Common myeloid progenitor, CD34-positive (primary cell): Measurements from ENCODE around the gene TTI1.

ENCODE experiments used
- CTCF ChIA-PET: fragments of 350-600 bp; sonication (Branson Sonifier 250); formaldehyde crosslinking; loops from one replicate; lab custom pipeline; 2021; ENCODE audit warnings: antibody characterized with exemption; lab: Charles Lee
- POLR2A ChIA-PET: fragments of 350-600 bp; sonication (Branson Sonifier 250); formaldehyde crosslinking; loops from one replicate; lab custom pipeline; 2021; ENCODE audit warnings: antibody characterized with exemption; lab: Charles Lee
- DNase-seq, 3 donors: peaks; one replicate each; pipeline versions ENCODE4 v3.0.0 to v3.0.0-alpha.2; 2013
- H3K27ac ChIP-seq, 2 experiments: 1 replicate in 1 of 2; 2 replicates in 1 of 2; pipeline ENCODE4 v1.7.0; 2013; ENCODE audit warnings: inconsistent platforms in 2 of 2, low read length in 2 of 2, mild to moderate bottlenecking in 2 of 2, low read depth in 1 of 2, moderate library complexity in 1 of 2; ENCODE audit not compliant: severe bottlenecking in 2 of 2, insufficient read depth in 1 of 2, poor library complexity in 1 of 2
- H3K27me3 ChIP-seq, 5 experiments: replicated peaks in 2 of 5; 1 replicate in 3 of 5; 2 replicates in 2 of 5; pipeline versions ENCODE4 v1.6.1 to v1.7.0; 2013; ENCODE audit warnings: low read length in 4 of 5, mild to moderate bottlenecking in 2 of 5, moderate library complexity in 2 of 5, inconsistent platforms in 1 of 5; ENCODE audit not compliant: insufficient read depth in 5 of 5, control insufficient read depth in 4 of 5
- H3K36me3 ChIP-seq, 4 experiments: 1 replicate in 2 of 4; 2 replicates in 2 of 4; pipeline versions ENCODE4 v1.6.1 to v1.7.0; 2013; ENCODE audit warnings: low read length in 3 of 4, control low read depth in 1 of 4, mild to moderate bottlenecking in 1 of 4; ENCODE audit not compliant: control insufficient read depth in 4 of 4, insufficient read depth in 4 of 4
- H3K4me1 ChIP-seq, 4 experiments: 1 replicate in 3 of 4; 2 replicates in 1 of 4; pipeline versions ENCODE4 v1.6.1 to v1.7.1; 2013; ENCODE audit warnings: low read length in 3 of 4, mild to moderate bottlenecking in 3 of 4, control low read depth in 1 of 4, inconsistent platforms in 1 of 4, moderate library complexity in 1 of 4; ENCODE audit not compliant: control insufficient read depth in 4 of 4, insufficient read depth in 4 of 4; ENCODE audit errors: control extremely low read depth in 1 of 4
- H3K4me3 ChIP-seq, 7 experiments: 1 replicate in 4 of 7; 2 replicates in 3 of 7; pipeline versions ENCODE4 v1.5.1 to v1.7.0; 2013; ENCODE audit warnings: mild to moderate bottlenecking in 7 of 7, low read length in 6 of 7, moderate library complexity in 6 of 7, inconsistent platforms in 2 of 7, low read depth in 2 of 7, control low read depth in 1 of 7; ENCODE audit not compliant: insufficient read depth in 4 of 7, control insufficient read depth in 1 of 7; ENCODE audit errors: extremely low read depth in 1 of 7
- H3K9me3 ChIP-seq, 5 experiments: 1 replicate in 4 of 5; 2 replicates in 1 of 5; pipeline versions ENCODE4 v1.6.1 to v1.7.1; 2013; ENCODE audit warnings: low read length in 4 of 5, mild to moderate bottlenecking in 2 of 5, inconsistent platforms in 1 of 5, low read depth in 1 of 5, moderate library complexity in 1 of 5; ENCODE audit not compliant: control insufficient read depth in 4 of 5, insufficient read depth in 2 of 5; ENCODE audit errors: control extremely low read depth in 1 of 5
- WGBS: methylation state at CpG from one replicate; pipeline ENCODE4 v1.1.5; 2013; ENCODE audit not compliant: insufficient coverage; 5-methylcytosine and 5-hydroxymethylcytosine counted together

TTI1 gene

DNA sequence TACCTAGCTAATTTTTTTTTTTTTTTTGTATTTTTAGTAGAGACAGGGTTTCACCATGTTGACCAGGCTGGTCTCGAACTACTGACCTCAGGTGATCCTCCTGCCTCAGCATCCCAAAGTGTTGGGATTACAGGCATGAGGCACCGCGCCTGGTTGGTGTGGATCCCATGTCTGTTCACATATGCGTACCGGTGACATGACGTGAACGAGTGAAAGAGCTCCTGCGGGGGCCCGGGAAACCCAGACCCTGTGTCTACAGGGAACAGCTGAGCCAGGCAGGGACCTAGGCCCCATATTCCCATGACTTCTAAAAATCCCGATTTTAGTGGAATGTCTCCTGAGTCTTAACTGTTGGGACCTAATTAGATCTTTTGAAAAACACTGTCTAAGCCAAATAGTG is 97.2 kb downstream of the TTI1 start:
- Histone ChIP-seq H3K36me3 (no peaks in the 10 kb centered on the region), H3K27me3 (peaks cover 0 to 12% (median 0%) of the 10 kb centered on the region in 5 experiments), H3K27ac (no peak overlapping the region), H3K9me3 (no peaks in the 10 kb centered on the region), H3K4me1 (no peaks in the 10 kb centered on the region), H3K4me3 (no peak overlapping the region)
- WGBS: 100% methylated on average over 6 of the region's 10 CpGs
- DNase-seq: no peak
- CTCF ChIA-PET: no interaction called here
- POLR2A ChIA-PET: no interaction called here

DNA sequence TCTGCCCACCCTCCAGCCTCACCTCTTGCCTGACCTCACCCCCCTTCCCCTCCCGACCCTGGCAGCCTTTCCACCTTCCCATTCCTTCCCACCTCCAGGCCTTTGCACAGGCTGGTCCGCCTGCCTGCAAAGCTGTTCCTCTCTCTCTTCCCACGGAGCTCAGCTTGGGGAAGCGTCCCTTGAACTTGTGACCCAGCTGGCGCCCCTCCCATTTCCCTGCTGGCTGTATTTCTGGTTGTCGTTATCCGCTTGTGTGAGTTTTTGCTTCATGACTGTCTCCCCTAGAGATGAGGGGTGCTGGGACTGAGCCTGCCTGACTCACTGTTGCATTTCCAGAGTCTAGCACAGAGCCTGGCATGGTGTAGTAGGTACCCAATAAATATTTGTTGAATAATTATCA is 97.8 kb downstream of the TTI1 start:
- no peak for DNase-seq
- 83% methylated on average over 5 of the region's 7 CpGs for WGBS
- H3K4me3 ChIP-seq: no peak overlapping the region
- no peaks in the 10 kb centered on the region for H3K9me3 ChIP-seq
- H3K36me3 ChIP-seq: no peaks in the 10 kb centered on the region
- H3K27ac ChIP-seq: no peak overlapping the region
- ChIA-PET POLR2A (no interaction called here), CTCF (no interaction called here)
- H3K4me1 ChIP-seq: no peaks in the 10 kb centered on the region
- peaks cover 0 to 18% (median 0%) of the 10 kb centered on the region in 5 experiments for H3K27me3 ChIP-seq

DNA sequence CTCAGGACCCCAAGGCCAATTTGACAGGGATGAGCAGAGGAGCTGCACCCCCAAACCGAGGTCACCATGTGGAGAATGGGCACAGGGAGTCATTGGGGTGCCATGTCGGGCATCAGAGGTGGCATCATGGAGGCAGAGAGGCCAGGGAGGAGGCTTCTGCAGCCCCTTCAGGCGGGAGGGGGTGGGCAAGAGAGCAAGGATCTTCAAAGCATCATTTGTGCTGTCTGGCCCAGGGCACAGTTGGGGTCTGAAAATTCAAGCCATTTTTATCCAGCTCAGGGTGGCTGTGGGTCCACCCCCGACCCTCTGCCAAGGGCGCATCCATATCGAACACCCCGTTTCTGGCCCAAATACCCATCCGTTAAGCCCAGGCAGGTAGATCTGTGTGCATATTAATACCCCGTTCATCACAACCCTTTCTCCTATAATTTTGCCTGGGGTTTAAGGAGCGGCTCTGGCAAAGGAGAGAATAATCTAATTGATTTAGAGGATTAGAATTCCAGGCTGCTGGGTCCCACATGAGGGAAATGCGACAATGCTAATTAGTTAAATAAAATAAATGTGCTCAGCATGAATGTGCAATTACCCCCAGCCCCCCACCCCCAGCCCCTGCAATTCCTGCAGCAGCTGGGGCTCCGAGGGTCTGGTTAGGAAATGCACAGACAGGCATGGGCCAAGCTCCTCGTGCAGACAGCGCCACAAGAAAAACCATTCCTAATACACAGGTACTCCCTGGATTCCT is 98.5 kb downstream of the TTI1 start:
- Histone ChIP-seq H3K27me3 (peaks cover 0 to 23% (median 0%) of the 10 kb centered on the region in 5 experiments), H3K4me1 (no peaks in the 10 kb centered on the region), H3K27ac (no peak overlapping the region), H3K9me3 (no peaks in the 10 kb centered on the region), H3K36me3 (no peaks in the 10 kb centered on the region), H3K4me3 (no peak overlapping the region)
- 94% methylated on average over 11 of the region's 14 CpGs for WGBS
- DNase-seq: no peak
- CTCF ChIA-PET: no interaction called here
- POLR2A ChIA-PET: no interaction called here

DNA sequence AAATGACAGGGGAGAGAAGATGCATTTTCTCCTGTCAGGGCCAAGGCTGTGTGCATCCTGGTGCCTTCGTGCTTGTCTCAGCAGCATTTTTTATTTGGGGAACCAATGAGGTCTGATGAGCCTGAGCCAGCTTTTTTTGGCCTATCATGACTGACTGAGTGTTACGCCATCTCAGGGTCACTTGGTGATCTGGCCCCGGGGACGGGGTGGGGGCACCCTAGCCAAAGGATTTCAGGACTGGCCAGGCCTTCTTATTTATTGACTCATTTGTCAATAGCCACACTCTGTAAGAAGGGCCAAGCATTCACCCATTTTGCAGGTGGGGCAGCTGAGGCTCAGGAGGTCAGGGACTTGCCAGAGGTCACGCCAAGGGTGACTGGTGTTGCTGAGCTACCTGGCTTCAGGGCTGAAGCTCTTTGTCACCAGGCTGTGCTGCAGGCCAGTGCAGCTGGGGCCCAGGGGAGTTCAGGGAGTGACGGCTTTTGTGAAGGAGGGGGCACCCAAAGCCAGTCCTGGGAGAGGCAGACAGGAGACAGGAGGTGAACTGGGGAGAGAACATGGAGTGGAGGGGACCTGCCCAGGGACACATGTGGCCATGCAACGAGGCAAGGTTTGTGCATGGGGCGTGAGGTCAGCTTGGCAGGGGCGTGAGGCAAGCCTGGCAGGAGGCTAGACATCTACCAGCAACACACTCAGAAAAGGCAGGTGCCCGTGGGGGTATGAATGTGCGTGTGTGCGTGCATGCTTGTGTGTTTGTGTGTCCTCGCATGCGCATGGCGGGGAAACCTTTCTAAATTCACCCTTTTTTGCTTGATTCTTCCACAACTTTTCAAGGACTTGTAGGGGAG is 99.2 kb downstream of the TTI1 start:
- no peak overlapping the region for H3K4me3 ChIP-seq
- WGBS: 95% methylated on average over 15 of the region's 15 CpGs
- POLR2A ChIA-PET: no interaction called here

More for the DNA sequence above, 99.2 kb downstream of the TTI1 start:
- Histone ChIP-seq H3K27me3 (peaks cover 0 to 30% (median 0%) of the 10 kb centered on the region in 5 experiments), H3K36me3 (no peaks in the 10 kb centered on the region), H3K4me1 (no peaks in the 10 kb centered on the region), H3K27ac (no peak overlapping the region), H3K9me3 (no peaks in the 10 kb centered on the region)
- CTCF ChIA-PET: no interaction called here
- DNase-seq: no peak
